DND-41 (cell line): ENCODE results near the gene BAD.
A peak's percentile ranks its signal among the peaks of the same experiment; 100 is the strongest.

ENCODE experiments used
- ATAC-seq: fragments of 200-7000 bp; cut with Tn5 transposase; 3 replicates; pipeline ENCODE4 v1.9.1; 2021; ENCODE audit warnings: low read depth; ENCODE audit not compliant: insufficient read depth
- DNase-seq: peaks from one replicate; pipeline ENCODE4 v3.0.0-alpha.2; 2020
- H2AFZ ChIP-seq: 2 replicates; pipeline ENCODE4 v1.6.0; 2012; ENCODE audit warnings: low read depth, low read length
- H3K27ac ChIP-seq: 2 replicates; pipeline ENCODE4 v1.5.1; 2012; ENCODE audit warnings: low read length, inconsistent platforms
- H3K27me3 ChIP-seq: fragments of 200-600 bp; sonication (generic); 2 replicates; pipeline ENCODE4 v1.6.0; 2012; ENCODE audit warnings: low read length, mild to moderate bottlenecking, inconsistent platforms; ENCODE audit not compliant: insufficient read depth, poor library complexity
- H3K36me3 ChIP-seq: 2 replicates; pipeline ENCODE4 v1.5.1; 2012; ENCODE audit warnings: low read length, inconsistent platforms; ENCODE audit not compliant: insufficient read depth
- H3K4me1 ChIP-seq: 2 replicates; pipeline ENCODE4 v1.5.1; 2012; ENCODE audit warnings: mild to moderate bottlenecking, low read length; ENCODE audit not compliant: insufficient read depth
- H3K4me2 ChIP-seq: 2 replicates; pipeline ENCODE4 v1.6.0; 2012; ENCODE audit warnings: mild to moderate bottlenecking, moderate library complexity, low read length, inconsistent platforms; ENCODE audit not compliant: insufficient read depth
- H3K4me3 ChIP-seq, 2 experiments: fragments of 200-600 bp in 1 of 2; shearing (Covaris generic) in 1 of 2; 2 replicates each; pipeline ENCODE4 v1.5.1; 2012 to 2016; ENCODE audit warnings: inconsistent platforms in 2 of 2, low read length in 2 of 2, mild to moderate bottlenecking in 2 of 2, low read depth in 1 of 2, moderate library complexity in 1 of 2
- H3K79me2 ChIP-seq: 2 replicates; pipeline ENCODE4 v1.6.0; 2012; ENCODE audit warnings: low read length, inconsistent platforms; ENCODE audit not compliant: insufficient read depth
- H3K9ac ChIP-seq: 2 replicates; pipeline ENCODE4 v1.6.0; 2012; ENCODE audit warnings: low read depth, mild to moderate bottlenecking, inconsistent platforms, low read length, moderate library complexity
- H3K9me3 ChIP-seq: 2 replicates; pipeline ENCODE4 v1.5.1; 2012; ENCODE audit warnings: low read length, moderate library complexity, mild to moderate bottlenecking, inconsistent platforms; ENCODE audit not compliant: insufficient read depth, severe bottlenecking
- H4K20me1 ChIP-seq: 2 replicates; pipeline ENCODE4 v1.6.0; 2012; ENCODE audit warnings: low read length; ENCODE audit not compliant: insufficient read depth
- EZH2 ChIP-seq: IDR thresholded peaks from 3 replicates; pipeline ENCODE4 v1.6.1; 2012; ENCODE audit warnings: borderline replicate concordance, low read depth, mild to moderate bottlenecking, moderate library complexity, low read length, inconsistent platforms; ENCODE audit not compliant: severe bottlenecking
- TF ChIP-seq, protein P1 (sequence below): IDR thresholded peaks from 2 replicates; pipeline ENCODE4 v1.5.1; 2012; ENCODE audit warnings: borderline replicate concordance, low read length, moderate library complexity, mild to moderate bottlenecking; ENCODE audit not compliant: poor library complexity, severe bottlenecking; ENCODE audit errors: extremely low read depth

The BAD gene

DNA sequence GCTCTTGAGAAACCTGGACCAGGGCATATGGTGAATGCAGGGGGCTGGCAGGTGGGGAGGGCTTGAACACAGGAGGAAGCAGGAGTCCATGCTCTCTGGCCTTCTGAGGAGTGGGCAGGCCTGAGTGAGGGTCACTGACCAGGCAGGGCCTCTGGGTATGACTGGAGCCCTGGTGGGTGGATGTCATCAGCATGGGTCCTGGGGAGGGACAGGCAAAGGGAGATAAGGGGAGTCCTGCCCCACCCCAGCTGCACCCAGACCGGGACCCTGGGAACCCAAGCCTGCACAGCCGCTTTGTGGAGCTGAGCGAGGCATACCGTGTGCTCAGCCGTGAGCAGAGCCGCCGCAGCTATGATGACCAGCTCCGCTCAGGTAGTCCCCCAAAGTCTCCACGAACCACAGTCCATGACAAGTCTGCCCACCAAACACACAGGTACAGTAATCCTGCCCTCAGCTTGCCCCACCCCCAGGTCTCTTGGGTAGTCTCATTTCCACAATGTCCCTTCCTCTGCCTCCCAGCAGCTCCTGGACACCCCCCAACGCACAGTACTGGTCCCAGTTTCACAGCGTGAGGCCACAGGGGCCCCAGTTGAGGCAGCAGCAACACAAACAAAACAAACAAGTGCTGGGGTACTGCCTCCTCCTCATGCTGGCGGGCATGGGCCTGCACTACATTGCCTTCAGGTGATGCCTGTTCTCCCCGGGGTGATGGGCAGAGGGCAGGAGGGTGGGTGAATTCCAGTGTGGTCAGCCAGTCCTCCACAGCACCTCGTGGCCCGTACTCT, 52.1 kb downstream of the BAD start:
- Histone ChIP-seq H3K4me3 (no peak overlapping the region), H3K27me3 (no peaks in the 10 kb centered on the region)

DNA sequence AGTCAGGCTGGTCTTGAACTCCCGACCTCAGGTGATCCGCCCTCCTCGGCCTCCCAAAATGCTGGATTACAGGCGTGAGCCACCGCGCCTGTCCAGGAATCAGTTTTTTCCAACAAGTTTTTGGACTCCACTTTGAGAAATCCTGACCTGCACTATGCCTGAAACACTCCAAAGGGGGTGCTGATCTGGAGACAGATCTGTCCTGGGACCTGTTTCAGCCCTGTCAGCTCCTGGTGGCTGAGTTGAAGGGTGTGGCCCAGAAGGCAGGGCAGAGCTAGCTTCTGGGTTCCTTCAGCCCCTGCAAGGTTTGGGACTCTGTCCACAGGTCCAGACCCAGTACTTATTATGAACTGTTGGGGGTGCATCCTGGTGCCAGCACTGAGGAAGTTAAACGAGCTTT, 52.9 kb downstream of the BAD start:
- peaks cover 31% of the 10 kb centered on the region for H3K79me2 ChIP-seq
- no peak overlapping the region for H2AFZ ChIP-seq
- peak overlapping the region; percentile 78; the same call in 1 of the 2 replicates for H3K9ac ChIP-seq
- H3K9me3 ChIP-seq: no peaks in the 10 kb centered on the region
- peak overlapping the region; percentile 95 for H3K4me2 ChIP-seq
- H3K27ac ChIP-seq: no peak overlapping the region
- peaks cover 78% of the 10 kb centered on the region for H3K4me1 ChIP-seq
- H3K27me3 ChIP-seq: no peaks in the 10 kb centered on the region
- TF ChIP-seq, protein P1, sequence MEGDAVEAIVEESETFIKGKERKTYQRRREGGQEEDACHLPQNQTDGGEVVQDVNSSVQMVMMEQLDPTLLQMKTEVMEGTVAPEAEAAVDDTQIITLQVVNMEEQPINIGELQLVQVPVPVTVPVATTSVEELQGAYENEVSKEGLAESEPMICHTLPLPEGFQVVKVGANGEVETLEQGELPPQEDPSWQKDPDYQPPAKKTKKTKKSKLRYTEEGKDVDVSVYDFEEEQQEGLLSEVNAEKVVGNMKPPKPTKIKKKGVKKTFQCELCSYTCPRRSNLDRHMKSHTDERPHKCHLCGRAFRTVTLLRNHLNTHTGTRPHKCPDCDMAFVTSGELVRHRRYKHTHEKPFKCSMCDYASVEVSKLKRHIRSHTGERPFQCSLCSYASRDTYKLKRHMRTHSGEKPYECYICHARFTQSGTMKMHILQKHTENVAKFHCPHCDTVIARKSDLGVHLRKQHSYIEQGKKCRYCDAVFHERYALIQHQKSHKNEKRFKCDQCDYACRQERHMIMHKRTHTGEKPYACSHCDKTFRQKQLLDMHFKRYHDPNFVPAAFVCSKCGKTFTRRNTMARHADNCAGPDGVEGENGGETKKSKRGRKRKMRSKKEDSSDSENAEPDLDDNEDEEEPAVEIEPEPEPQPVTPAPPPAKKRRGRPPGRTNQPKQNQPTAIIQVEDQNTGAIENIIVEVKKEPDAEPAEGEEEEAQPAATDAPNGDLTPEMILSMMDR: no peak
- TF ChIP-seq EZH2: no peak
- H3K4me3 ChIP-seq: no peak overlapping the region
- DNase-seq (no peak), ATAC-seq (no peak)
- peaks cover 13% of the 10 kb centered on the region for H4K20me1 ChIP-seq
- H3K36me3 ChIP-seq: peaks cover 12% of the 10 kb centered on the region

More for the DNA sequence above, 52.1 kb downstream of the BAD start:
- peaks cover 23% of the 10 kb centered on the region for H3K79me2 ChIP-seq
- peaks cover 70% of the 10 kb centered on the region for H3K4me1 ChIP-seq
- no peak overlapping the region for H2AFZ ChIP-seq
- H3K4me2 ChIP-seq: peak overlapping the region; percentile 95
- TF ChIP-seq EZH2: no peak
- TF ChIP-seq, protein P1: no peak
- H3K36me3 ChIP-seq: peaks cover 16% of the 10 kb centered on the region
- H3K27ac ChIP-seq: no peak overlapping the region
- DNase-seq (no peak), ATAC-seq (no peak)
- H3K9me3 ChIP-seq: no peaks in the 10 kb centered on the region
- peaks cover 13% of the 10 kb centered on the region for H4K20me1 ChIP-seq
- no peak overlapping the region for H3K9ac ChIP-seq

DNA sequence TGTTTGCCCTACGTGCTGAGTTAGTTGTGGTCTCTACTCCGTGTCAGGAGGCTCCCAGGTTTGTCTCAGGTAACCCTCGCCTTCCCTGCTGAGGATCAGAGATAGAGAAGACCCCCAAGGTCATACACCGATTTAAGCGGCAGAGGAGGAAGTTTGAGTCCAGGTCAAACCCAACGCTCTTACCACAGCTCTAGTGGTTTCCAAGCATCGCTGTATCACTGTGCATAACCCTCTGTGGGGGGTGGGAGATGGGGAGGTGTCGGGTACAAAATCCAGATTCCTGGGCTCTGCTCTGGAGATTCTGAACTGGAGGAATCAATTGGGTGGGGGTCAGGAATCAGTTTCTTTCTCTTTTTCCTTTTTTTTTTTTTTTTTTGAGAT, 53.5 kb downstream of the BAD start:
- H3K36me3 ChIP-seq: peaks cover 9% of the 10 kb centered on the region
- H3K4me1 ChIP-seq: peaks cover 78% of the 10 kb centered on the region
- peak overlapping the region; percentile 75 for H3K27ac ChIP-seq
- TF ChIP-seq, protein P1: no peak
- no peak for TF ChIP-seq EZH2
- DNase-seq (no peak), ATAC-seq (no peak)
- H3K9ac ChIP-seq: peak overlapping the region; percentile 78
- H2AFZ ChIP-seq: peak overlapping the region; percentile 78
- H3K4me3 ChIP-seq: peak overlapping the region; percentile 53 to 64
- H3K9me3 ChIP-seq: no peaks in the 10 kb centered on the region
- H3K27me3 ChIP-seq: no peaks in the 10 kb centered on the region
- peaks cover 10% of the 10 kb centered on the region for H4K20me1 ChIP-seq
- H3K79me2 ChIP-seq: peaks cover 33% of the 10 kb centered on the region
- peak overlapping the region; percentile 95 for H3K4me2 ChIP-seq
